ENCODE results near the gene MTARC2. TPM values are rescaled to one million over a fixed set of nuclear protein-coding genes. Genes with fewer than 3 reads are reported as not detected.

Gene MTARC2
- polyA plus RNA-seq, 1 donor (not counting 4 experiments of a cell fraction or from before 2014, with no cell fraction given): 0.75 TPM

GRCh38 chr1:220769205-220769604, 21.1 kb downstream of the MTARC2 start:
- no peaks in the 10 kb centered on the region for H3K79me2 ChIP-seq (ENCODE audit: control insufficient read depth, insufficient read depth, low read length)
- no peak overlapping the region for H3K4me3 ChIP-seq (ENCODE audit: control insufficient read depth in 2 of 3, extremely low read depth in 1 of 3, insufficient read depth in 2 of 3, low read depth in 1 of 3, low read length in 3 of 3)
- FAIRE-seq: no peak
- no peak overlapping the region for H3K9ac ChIP-seq (ENCODE audit: control insufficient read depth, extremely low read depth, insufficient read depth, low read length)
- no peaks in the 10 kb centered on the region for H3K36me3 ChIP-seq (ENCODE audit: control insufficient read depth in 2 of 2, extremely low read depth in 1 of 2, insufficient read depth in 2 of 2, low read length in 2 of 2)
- H3K4me1 ChIP-seq (ENCODE audit: control insufficient read depth, extremely low read depth, insufficient read depth, low read length): no peaks in the 10 kb centered on the region
- DNase-seq (ENCODE audit: low read depth, low spot score): no peak
- TF ChIP-seq EZH2 (IDR thresholded peaks at IDR 0.05; ENCODE audit: low read length) (no peak), CTCF (optimal IDR thresholded peaks at IDR 0.05 in 1 of 3, IDR thresholded peaks at IDR 0.05 in 1 of 3, conservative IDR thresholded peaks at IDR 0.05 in 1 of 3; ENCODE audit: extremely low read depth in 1 of 3, insufficient read depth in 2 of 3, low read length in 3 of 3) (no peak)
- no peaks in the 10 kb centered on the region for H4K20me1 ChIP-seq (ENCODE audit: control insufficient read depth, extremely low read depth, insufficient read depth, low read length)
- H3K27me3 ChIP-seq (ENCODE audit: control insufficient read depth, extremely low read depth, insufficient read depth, low read length): no peaks in the 10 kb centered on the region
- no peak overlapping the region for H3K4me2 ChIP-seq (ENCODE audit: control insufficient read depth, extremely low read depth, insufficient read depth, low read depth, low read length)
- no peak overlapping the region for H2AFZ ChIP-seq (ENCODE audit: control insufficient read depth, low read length)
- H3K27ac ChIP-seq (ENCODE audit: control insufficient read depth, insufficient read depth, low read length): no peak overlapping the region
- no peaks in the 10 kb centered on the region for H3K9me1 ChIP-seq (ENCODE audit: control insufficient read depth, extremely low read depth, insufficient read depth, low read length)
- dilution Hi-C loops (cut with MboI; ENCODE audit: extremely low pct_ligation_motif_present, low sequenced_read_pairs): no loop called here
- H3K9me3 ChIP-seq (ENCODE audit: control insufficient read depth, low read depth, low read length): no peaks in the 10 kb centered on the region

GRCh38 chr1:220770245-220770913, 22.3 kb downstream of the MTARC2 start:
- dilution Hi-C loops (cut with MboI; ENCODE audit: extremely low pct_ligation_motif_present, low sequenced_read_pairs): no loop called here
- Histone ChIP-seq H3K4me3 (ENCODE audit: control insufficient read depth in 2 of 3, extremely low read depth in 1 of 3, insufficient read depth in 2 of 3, low read depth in 1 of 3, low read length in 3 of 3) (no peak overlapping the region), H3K9ac (ENCODE audit: control insufficient read depth, extremely low read depth, insufficient read depth, low read length) (no peak overlapping the region), H3K79me2 (ENCODE audit: control insufficient read depth, insufficient read depth, low read length) (no peaks in the 10 kb centered on the region), H3K9me3 (ENCODE audit: control insufficient read depth, low read depth, low read length) (no peaks in the 10 kb centered on the region), H3K27ac (ENCODE audit: control insufficient read depth, insufficient read depth, low read length) (no peak overlapping the region), H3K4me2 (ENCODE audit: control insufficient read depth, extremely low read depth, insufficient read depth, low read depth, low read length) (no peak overlapping the region), H3K4me1 (ENCODE audit: control insufficient read depth, extremely low read depth, insufficient read depth, low read length) (no peaks in the 10 kb centered on the region), H2AFZ (ENCODE audit: control insufficient read depth, low read length) (no peak overlapping the region), H3K27me3 (ENCODE audit: control insufficient read depth, extremely low read depth, insufficient read depth, low read length) (no peaks in the 10 kb centered on the region), H3K9me1 (ENCODE audit: control insufficient read depth, extremely low read depth, insufficient read depth, low read length) (no peaks in the 10 kb centered on the region), H3K36me3 (ENCODE audit: control insufficient read depth in 2 of 2, extremely low read depth in 1 of 2, insufficient read depth in 2 of 2, low read length in 2 of 2) (no peaks in the 10 kb centered on the region), H4K20me1 (ENCODE audit: control insufficient read depth, extremely low read depth, insufficient read depth, low read length) (no peaks in the 10 kb centered on the region)
- DNase-seq (ENCODE audit: low read depth, low spot score): no peak
- TF ChIP-seq CTCF (optimal IDR thresholded peaks at IDR 0.05 in 1 of 3, IDR thresholded peaks at IDR 0.05 in 1 of 3, conservative IDR thresholded peaks at IDR 0.05 in 1 of 3; ENCODE audit: extremely low read depth in 1 of 3, insufficient read depth in 2 of 3, low read length in 3 of 3) (no peak), EZH2 (IDR thresholded peaks at IDR 0.05; ENCODE audit: low read length) (no peak)
- no peak for FAIRE-seq

Data from keratinocyte (primary cell).